IPS-NIHi7 (cell line): Measurements from ENCODE around the gene ADGRD1.
"Not testable (repeated sequence)": the region's sequence is repeated elsewhere in the genome, so short reads cannot be mapped to it uniquely, and the experiment has no call there.

Experiments used
- DNase-seq: peaks from one replicate; pipeline ENCODE4 v3.0.0; 2012; ENCODE audit warnings: mixed read lengths; ENCODE audit errors: extremely low spot score

Gene ADGRD1

GRCh38 chr12:131055596-131056233, 102.0 kb downstream of the ADGRD1 start:
- DNase-seq: no peak

DNA sequence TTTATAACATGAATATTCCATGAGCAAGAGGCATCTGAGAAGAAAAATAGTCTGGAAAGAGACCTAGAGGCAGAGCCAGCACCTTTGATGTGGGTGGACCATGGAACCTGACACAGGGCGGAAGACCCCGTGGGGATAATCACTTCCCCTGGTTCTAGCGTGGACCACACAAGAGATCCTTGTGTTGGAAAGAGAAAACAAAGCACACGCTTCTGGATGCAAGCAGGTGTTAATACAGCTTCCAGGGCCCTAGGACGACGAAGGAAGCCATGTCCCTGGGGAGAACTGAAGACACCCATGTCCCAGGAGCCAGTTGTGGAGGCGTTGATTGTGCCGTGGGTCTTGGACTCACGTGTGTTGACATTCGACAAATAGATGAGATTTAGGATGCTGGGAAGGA, 102.9 kb downstream of the ADGRD1 start:
- DNase-seq: no peak

DNA sequence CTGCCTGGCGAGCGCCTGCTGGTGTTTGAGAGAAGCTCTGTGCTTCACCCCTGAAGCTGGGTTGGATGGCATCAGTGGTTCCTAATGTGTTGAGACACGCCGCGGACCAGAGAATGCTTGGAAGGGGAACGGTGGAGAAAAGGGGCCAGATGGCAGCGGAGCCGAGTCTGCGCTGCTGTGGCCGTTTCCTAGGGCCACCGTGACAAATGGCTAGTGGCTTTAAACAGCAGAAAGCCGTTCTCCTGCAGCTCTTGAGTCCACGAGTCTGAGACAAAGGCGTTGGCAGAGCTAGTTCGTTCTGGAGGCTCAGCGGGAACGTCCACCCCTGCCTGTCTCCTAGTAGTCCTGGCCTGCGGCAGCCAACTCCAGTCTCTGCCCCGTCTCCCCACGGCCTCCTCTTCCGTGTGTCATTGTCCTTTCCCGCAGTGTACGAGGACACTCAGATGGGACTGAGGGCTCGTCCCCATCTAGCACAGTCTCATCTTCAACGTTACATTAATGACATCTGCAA, 103.6 kb downstream of the ADGRD1 start:
- DNase-seq: no peak

DNA sequence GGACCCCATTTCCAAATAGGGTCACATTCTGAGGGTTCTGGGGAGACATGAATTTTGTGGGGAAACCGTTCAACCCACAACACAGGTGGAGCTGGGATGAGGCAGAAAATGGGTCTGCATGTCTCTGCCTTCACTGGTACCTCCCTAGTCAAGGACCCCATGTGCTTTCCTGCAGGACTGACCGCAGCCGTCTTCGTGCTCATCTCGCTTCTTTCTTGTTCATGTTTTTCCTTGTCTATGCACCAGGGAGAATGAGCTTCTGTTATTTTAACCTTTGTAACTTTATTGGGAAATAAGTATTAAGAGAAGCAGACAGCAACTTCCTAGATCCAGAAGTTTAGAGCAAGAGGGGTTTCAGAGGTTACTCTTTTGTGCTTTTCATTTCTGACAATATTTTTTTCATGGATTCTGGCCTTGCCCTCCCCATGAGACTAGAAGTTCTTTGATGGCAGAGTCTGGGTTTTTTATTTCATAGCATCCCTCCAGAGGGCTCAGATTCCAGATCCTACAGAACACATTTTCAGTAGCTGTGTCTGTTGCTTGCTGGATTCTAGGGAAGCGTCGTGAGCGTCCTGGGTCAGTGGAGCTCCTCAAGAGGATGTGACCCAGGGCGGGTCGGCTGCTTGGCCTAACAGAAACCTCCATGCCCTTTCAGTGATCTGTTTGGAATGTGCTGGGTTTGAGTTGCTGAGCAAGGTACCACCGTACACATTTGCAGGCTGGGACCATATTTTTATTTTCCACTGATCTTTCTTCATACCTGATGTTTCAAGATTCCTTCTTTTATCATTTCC, 104.2 kb downstream of the ADGRD1 start:
- no peak for DNase-seq

GRCh38 chr12:131058700-131059099, 105.0 kb downstream of the ADGRD1 start:
- no peak for DNase-seq

- no peak for DNase-seq
Measured at GRCh38 chr12:131060011-131060703, 106.5 kb downstream of the ADGRD1 start.

GRCh38 chr12:131061041-131061806, 107.5 kb downstream of the ADGRD1 start:
- no peak for DNase-seq

- DNase-seq: no peak
Measured at GRCh38 chr12:131063413-131063812, 109.7 kb downstream of the ADGRD1 start.

DNA sequence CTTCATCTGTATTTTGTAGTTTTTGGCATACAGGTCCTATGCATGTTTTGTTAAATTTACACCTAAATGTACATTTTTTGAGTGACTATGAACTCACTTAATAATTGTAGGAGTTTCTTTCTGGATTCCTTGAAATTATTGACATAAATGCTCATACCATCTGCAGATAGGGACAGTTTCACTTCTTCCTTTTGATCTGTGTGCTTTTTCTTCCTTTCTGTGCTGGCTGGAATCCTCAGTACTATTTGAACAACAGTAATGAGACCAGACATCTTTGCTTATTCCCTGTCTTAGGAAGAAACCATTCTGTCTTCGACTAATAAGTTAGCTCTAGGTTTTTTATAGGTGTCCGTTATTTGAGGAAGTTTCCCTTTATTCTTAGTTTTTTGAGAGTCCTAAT, 110.3 kb downstream of the ADGRD1 start:
- no peak for DNase-seq

DNA sequence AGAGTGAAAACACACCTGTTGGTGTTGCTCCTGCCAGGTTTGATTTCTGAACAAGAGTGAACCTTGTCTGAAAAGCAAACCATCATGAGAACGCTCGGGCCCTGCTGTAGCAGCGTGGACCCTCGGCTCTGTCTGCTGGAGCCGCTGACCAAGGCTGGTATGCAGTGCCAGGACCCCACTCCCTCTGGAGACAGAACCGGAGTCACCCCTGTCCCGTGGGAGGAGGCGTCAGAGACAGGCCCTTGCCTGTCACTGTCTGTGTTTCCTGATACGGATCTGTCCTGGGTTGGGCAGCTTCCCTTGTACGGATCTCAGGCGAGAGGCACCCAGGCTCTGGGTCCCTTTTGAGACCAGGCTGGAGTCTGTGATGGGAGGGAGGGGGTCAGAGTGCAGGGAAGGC, 111.6 kb downstream of the ADGRD1 start:
- no peak for DNase-seq

- no peak for DNase-seq
Measured at GRCh38 chr12:131065801-131066200, 112.1 kb downstream of the ADGRD1 start.

GRCh38 chr12:131066207-131066885, 112.6 kb downstream of the ADGRD1 start:
- no peak for DNase-seq

DNA sequence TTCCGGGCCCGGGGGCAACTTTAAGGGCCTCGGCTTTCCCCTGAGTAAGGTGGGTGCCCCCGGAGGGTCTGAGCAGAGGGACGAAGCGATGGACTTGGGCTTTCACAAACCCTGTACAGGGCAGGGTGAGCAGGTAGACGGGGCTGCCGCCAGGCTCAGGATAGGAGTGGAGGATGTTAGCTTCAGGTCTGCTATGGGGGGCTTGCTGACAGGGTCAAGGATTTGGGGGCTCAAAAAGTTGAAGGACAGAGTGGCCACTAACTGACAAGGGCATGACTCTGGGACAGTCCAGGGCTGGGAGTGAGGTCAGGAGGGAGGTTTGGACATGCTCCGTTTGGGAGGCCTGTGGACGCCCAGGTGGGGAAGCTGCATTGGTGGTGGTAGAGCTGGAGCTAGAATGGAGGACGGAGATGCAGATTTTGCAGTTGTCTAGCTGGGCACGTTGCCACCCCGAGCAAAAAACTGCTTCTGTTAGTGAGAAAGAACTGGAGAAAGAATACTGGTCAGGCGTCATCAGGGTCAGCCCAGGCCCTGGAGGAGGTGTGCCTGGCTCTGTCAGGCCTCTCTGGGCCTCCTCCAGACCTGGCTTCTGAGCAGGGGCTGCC, 113.3 kb downstream of the ADGRD1 start:
- DNase-seq: no peak

DNA sequence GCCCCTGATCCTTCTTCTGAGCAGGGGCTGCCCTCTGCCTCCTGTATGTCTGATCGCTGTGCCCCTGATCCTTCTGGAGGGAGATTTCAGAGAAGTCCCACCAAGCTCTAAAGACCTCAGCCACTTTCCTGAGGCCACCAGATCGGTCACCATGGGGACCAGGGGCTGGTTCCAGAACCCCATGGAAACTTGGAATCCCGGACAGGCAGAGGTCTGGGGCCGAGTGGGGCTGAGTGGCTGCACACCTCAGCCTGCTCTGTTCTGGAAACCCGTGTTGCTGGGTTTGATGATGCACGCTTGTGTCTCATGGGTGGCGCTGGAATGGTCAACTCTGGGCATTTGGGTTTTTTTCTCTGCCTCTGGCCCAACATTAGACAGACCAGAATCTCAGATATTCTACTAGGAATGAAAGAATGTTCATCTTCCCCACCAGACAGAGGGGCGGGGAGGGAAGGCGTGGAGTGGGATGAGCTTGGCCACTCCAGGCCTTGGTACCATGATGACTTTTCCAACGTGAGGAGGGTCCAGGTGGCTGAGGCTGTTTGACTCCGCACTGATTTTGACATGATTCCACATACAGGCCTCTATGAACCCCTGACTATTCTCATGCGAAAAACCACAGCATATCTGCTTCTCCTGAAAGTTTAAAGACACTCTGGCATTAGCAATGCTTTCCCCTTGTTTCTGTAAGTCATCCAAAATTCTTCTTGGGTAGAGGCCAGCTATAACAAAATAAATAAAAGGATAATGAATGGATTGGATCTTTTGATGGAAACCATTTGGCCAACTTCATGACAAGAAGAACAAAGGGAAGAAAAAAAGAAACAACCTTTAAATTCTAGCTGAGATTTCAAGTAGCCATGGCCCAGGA, 114.5 kb downstream of the ADGRD1 start:
- no peak for DNase-seq

DNA sequence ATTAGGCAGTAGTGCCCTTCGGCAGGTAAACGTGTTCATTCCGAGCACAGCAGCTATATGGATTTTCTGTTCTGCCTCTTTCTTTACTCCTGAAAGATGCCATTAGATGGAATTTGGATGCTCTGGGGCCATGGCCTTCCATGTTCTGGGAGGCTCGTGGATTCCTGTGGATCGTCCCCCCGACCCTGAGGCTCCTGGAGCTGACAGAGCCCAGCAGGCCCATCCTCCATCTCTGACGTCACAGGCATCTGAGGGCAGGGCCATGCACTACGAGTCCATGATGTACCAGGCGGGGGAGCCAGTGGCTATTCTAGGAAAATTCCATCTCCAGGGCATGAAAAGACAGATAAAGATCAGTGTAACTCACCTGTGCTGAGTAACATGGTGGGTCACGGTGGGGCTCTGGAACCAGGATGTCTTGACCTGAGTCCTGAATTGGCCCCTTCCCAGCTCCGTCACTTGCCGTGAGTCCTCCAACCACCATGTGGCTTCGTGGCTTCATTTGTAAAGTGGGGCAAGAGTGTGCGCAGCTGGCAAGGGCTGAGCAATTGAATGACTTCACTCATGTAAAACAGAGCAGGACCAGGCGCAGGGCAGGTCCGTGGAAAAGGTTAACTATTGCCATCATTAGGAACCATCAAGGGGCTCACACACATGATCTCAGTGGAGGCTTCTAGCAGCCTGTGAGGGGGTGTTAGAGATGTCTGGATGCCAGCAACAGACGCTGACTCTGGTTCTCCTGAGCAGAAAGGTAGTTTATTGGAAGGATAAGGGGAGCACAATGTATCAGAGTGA, 115.4 kb downstream of the ADGRD1 start:
- DNase-seq: not testable (repeated sequence)

- not testable (repeated sequence) for DNase-seq
Measured at GRCh38 chr12:131070136-131070535, 116.4 kb downstream of the ADGRD1 start.

GRCh38 chr12:131070668-131071067, 117.0 kb downstream of the ADGRD1 start:
- DNase-seq: not testable (repeated sequence)

DNA sequence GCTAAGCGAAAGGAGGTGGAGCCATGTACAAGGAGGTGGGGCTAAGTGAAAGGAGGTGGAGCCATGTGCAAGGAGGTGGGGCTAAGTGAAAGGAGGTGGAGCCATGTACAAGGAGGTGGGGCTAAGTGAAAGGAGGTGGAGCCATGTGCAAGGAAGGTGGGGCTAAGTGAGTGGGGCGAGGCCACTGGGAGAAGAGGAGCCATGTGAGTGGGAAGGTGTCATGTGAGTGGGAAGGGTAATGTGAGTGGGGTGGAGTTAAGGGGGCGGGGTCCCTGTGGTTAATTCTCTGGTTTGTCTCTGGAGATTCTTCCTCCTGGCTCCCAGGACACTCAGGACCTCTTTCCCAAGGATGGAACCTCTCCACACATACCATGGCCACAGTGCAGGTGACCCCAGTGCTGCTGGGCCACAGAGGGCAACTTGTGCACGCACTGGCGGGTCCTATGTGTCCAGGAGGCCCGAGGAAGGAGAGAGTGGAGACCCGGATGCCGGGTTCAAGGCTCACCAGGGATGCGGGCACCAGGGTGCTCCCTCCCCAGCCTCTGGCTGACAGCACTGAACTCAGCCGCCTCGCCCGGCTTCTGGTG, 117.6 kb downstream of the ADGRD1 start:
- not testable (repeated sequence) for DNase-seq

- DNase-seq: not testable (repeated sequence)
Measured at GRCh38 chr12:131071950-131072349, 118.2 kb downstream of the ADGRD1 start.
